CD8-positive, alpha-beta memory T cell (primary cell): ENCODE measurements around the gene HES1. TPM values are rescaled to one million over a fixed set of nuclear protein-coding genes. Genes with fewer than 3 reads are reported as not detected.
A peak's percentile ranks its signal among the peaks of the same experiment; 100 is the strongest.

Experiments used
- CTCF ChIA-PET: fragments of 350-600 bp; sonication (Branson Sonifier 250); formaldehyde crosslinking; loops from one replicate; lab custom pipeline; 2021; ENCODE audit warnings: antibody characterized with exemption; lab: Charles Lee
- POLR2A ChIA-PET: fragments of 350-600 bp; sonication (Branson Sonifier 250); formaldehyde crosslinking; loops from one replicate; lab custom pipeline; 2021; ENCODE audit warnings: antibody characterized with exemption; lab: Charles Lee
- DNase-seq, 5 donors: peaks; one replicate each; pipeline versions ENCODE4 v3.0.0 to v3.0.0-alpha.2; 2020 to 2022; ENCODE audit warnings: mixed read lengths in 1 of 5
- H3K27ac ChIP-seq: one replicate; pipeline ENCODE4 v1.7.0; 2013; ENCODE audit warnings: low read depth, mild to moderate bottlenecking, low read length, moderate library complexity
- H3K27me3 ChIP-seq: 2 replicates; pipeline ENCODE4 v1.7.0; 2013; ENCODE audit warnings: low read length, mild to moderate bottlenecking; ENCODE audit not compliant: insufficient read depth, poor library complexity, severe bottlenecking
- H3K36me3 ChIP-seq: 2 replicates; pipeline ENCODE4 v1.7.0; 2013; ENCODE audit warnings: mild to moderate bottlenecking, low read length, moderate library complexity; ENCODE audit not compliant: insufficient read depth
- H3K4me1 ChIP-seq: 2 replicates; pipeline ENCODE4 v1.7.0; 2013; ENCODE audit warnings: mild to moderate bottlenecking, low read length, moderate library complexity; ENCODE audit not compliant: insufficient read depth
- H3K4me3 ChIP-seq: 2 replicates; pipeline ENCODE4 v1.7.0; 2013; ENCODE audit warnings: mild to moderate bottlenecking, low read length
- H3K9me3 ChIP-seq: 2 replicates; pipeline ENCODE4 v1.7.0; 2013; ENCODE audit warnings: mild to moderate bottlenecking, low read length
- H3K27ac Mint-ChIP-seq, 8 donors: one replicate each; pipeline ENCODE4 v1.8.0; 2020 to 2021; ENCODE audit warnings: mixed read lengths in 8 of 8, mild to moderate bottlenecking in 6 of 8, inconsistent platforms in 3 of 8, moderate library complexity in 3 of 8
- H3K27me3 Mint-ChIP-seq, 2 donors: one replicate each; pipeline ENCODE4 v1.8.0; 2020 to 2021; ENCODE audit warnings: mixed read lengths in 2 of 2, mild to moderate bottlenecking in 1 of 2, moderate library complexity in 1 of 2
- H3K36me3 Mint-ChIP-seq, 3 donors: one replicate each; pipeline ENCODE4 v1.8.0; 2020 to 2021; ENCODE audit warnings: mixed read lengths in 3 of 3, inconsistent platforms in 1 of 3, mild to moderate bottlenecking in 1 of 3
- H3K4me1 Mint-ChIP-seq, 3 donors: one replicate each; pipeline ENCODE4 v1.8.0; 2020 to 2021; ENCODE audit warnings: mixed read lengths in 3 of 3, inconsistent platforms in 1 of 3, mild to moderate bottlenecking in 1 of 3
- H3K4me3 Mint-ChIP-seq, 7 donors: one replicate each; pipeline ENCODE4 v1.8.0; 2020 to 2021; ENCODE audit warnings: mixed read lengths in 7 of 7, mild to moderate bottlenecking in 6 of 7, moderate library complexity in 4 of 7, inconsistent platforms in 2 of 7
- H3K9me3 Mint-ChIP-seq, 5 donors: one replicate each; pipeline ENCODE4 v1.8.0; 2020 to 2022; ENCODE audit warnings: mixed read lengths in 5 of 5, mild to moderate bottlenecking in 3 of 5, moderate library complexity in 2 of 5, inconsistent platforms in 1 of 5
- polyA plus RNA-seq: library from polyadenylated mRNA; unstranded; fragments of 300-500 nt; fragmentation: Illumina TruSeq; gene quantifications from one replicate; pipeline ENCODE4 v1.2.3, GENCODE V29; 2021
- total RNA-seq, 2 experiments: library from RNA; stranded (reverse); gene quantifications; one replicate each; pipeline ENCODE4 v1.2.3, GENCODE V29; 2021

The HES1 gene
- total and polyA plus RNA-seq, 3 experiments from 2014 or later: not detected

- Mint-ChIP-seq H3K36me3 (no peaks in the 10 kb centered on the region), H3K27me3 (peaks cover 8 to 12% of the 10 kb centered on the region in 2 donors), H3K4me3 (no peak overlapping the region), H3K27ac (no peak overlapping the region), H3K9me3 (peaks cover 0 to 2% (median 0%) of the 10 kb centered on the region in 5 donors), H3K4me1 (no peaks in the 10 kb centered on the region)
- DNase-seq: no peak
- Histone ChIP-seq H3K27me3 (no peaks in the 10 kb centered on the region), H3K36me3 (no peaks in the 10 kb centered on the region), H3K27ac (no peak overlapping the region), H3K4me1 (no peaks in the 10 kb centered on the region), H3K9me3 (no peaks in the 10 kb centered on the region), H3K4me3 (no peak overlapping the region)
- ChIA-PET CTCF (no interaction called here), POLR2A (no interaction called here)
These were observed 42.7 kb downstream of the HES1 start for GRCh38 chr3:194178669-194179068.

DNA sequence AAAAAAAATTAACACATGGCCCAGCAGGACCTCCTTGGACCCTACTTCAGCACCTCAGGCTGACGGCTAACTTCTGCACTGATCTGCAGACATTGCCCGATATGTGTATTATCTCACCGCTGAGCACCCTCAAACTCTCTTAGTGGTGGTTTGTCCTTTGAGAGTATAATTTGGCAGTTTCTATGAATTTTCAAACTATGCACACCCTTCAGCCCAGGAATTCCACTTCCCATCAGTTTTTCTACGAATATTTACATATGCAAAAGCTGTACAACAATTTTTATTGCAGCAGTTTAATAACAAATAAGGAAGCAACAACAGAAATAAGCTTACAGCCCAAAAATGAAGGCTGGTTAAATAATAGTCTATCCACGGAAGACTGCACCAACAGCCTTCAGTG, 44.6 kb downstream of the HES1 start:
- H3K4me3 ChIP-seq: no peak overlapping the region
- ChIA-PET POLR2A (no interaction called here), CTCF (no interaction called here)
- no peak overlapping the region for H3K27ac ChIP-seq
- no peaks in the 10 kb centered on the region for H3K36me3 ChIP-seq
- DNase-seq: no peak
- no peaks in the 10 kb centered on the region for H3K27me3 ChIP-seq
- H3K4me1 ChIP-seq: no peaks in the 10 kb centered on the region
- Mint-ChIP-seq H3K36me3 (no peaks in the 10 kb centered on the region), H3K4me1 (no peaks in the 10 kb centered on the region), H3K4me3 (no peak overlapping the region), H3K27ac (no peak overlapping the region), H3K27me3 (peaks cover 6% of the 10 kb centered on the region in 2 donors), H3K9me3 (peaks cover 0 to 2% (median 0%) of the 10 kb centered on the region in 5 donors)
- no peaks in the 10 kb centered on the region for H3K9me3 ChIP-seq

- H3K4me1 ChIP-seq: no peaks in the 10 kb centered on the region
- H3K4me1 Mint-ChIP-seq: no peaks in the 10 kb centered on the region
- no peaks in the 10 kb centered on the region for H3K36me3 ChIP-seq
- no peak overlapping the region for H3K4me3 ChIP-seq
- H3K4me3 Mint-ChIP-seq: no peak overlapping the region
- no peaks in the 10 kb centered on the region for H3K36me3 Mint-ChIP-seq
- H3K27ac Mint-ChIP-seq: no peak overlapping the region
- CTCF ChIA-PET: no interaction called here
- H3K9me3 ChIP-seq: no peaks in the 10 kb centered on the region
- DNase-seq: no peak
- peaks cover 6 to 11% of the 10 kb centered on the region in 2 donors for H3K27me3 Mint-ChIP-seq
- H3K9me3 Mint-ChIP-seq: peaks cover 0 to 2% (median 0%) of the 10 kb centered on the region in 5 donors
- POLR2A ChIA-PET: no interaction called here
- no peaks in the 10 kb centered on the region for H3K27me3 ChIP-seq
- no peak overlapping the region for H3K27ac ChIP-seq
These were observed 45.9 kb downstream of the HES1 start for GRCh38 chr3:194181612-194182529.

DNA sequence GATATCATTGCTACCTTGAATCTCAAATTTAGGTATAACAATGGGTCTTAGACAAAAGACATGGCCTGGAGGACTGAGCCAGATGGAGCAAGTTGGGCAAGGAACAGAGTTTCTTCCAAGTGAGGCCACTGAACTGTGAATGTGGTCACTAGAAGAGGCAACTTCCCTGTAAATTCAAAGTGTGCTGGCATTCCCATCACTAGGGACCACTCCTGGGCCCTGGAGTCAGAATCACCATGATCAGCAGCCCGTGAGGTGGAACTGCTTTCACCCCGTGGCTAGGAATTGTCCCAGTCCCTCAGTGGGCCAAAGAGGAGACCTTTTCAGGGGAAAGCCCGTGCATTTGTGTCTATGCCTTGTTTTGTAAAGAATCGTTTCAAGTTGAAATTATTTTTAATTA, 47.3 kb downstream of the HES1 start:
- CTCF ChIA-PET: no interaction called here

GRCh38 chr3:194184265-194184751, 48.4 kb downstream of the HES1 start:
- DNase-seq: no peak
- Histone ChIP-seq H3K9me3 (no peaks in the 10 kb centered on the region), H3K27ac (no peak overlapping the region), H3K4me1 (no peaks in the 10 kb centered on the region), H3K4me3 (no peak overlapping the region), H3K27me3 (no peaks in the 10 kb centered on the region), H3K36me3 (no peaks in the 10 kb centered on the region)
- Mint-ChIP-seq H3K27ac (peak overlapping the region in 1 of 8 donors; percentile 15), H3K4me1 (no peaks in the 10 kb centered on the region), H3K4me3 (no peak overlapping the region), H3K27me3 (peaks cover 0 to 8% of the 10 kb centered on the region in 2 donors), H3K9me3 (peaks cover 0 to 1% (median 0%) of the 10 kb centered on the region in 5 donors), H3K36me3 (no peaks in the 10 kb centered on the region)
- ChIA-PET CTCF (no interaction called here), POLR2A (no interaction called here)

More for the DNA sequence above, 47.3 kb downstream of the HES1 start:
- H3K4me3 Mint-ChIP-seq: no peak overlapping the region
- peaks cover 0 to 11% of the 10 kb centered on the region in 2 donors for H3K27me3 Mint-ChIP-seq
- H3K36me3 Mint-ChIP-seq: no peaks in the 10 kb centered on the region
- Histone ChIP-seq H3K36me3 (no peaks in the 10 kb centered on the region), H3K4me3 (no peak overlapping the region), H3K9me3 (no peaks in the 10 kb centered on the region), H3K4me1 (no peaks in the 10 kb centered on the region), H3K27me3 (no peaks in the 10 kb centered on the region), H3K27ac (no peak overlapping the region)
- H3K9me3 Mint-ChIP-seq: peaks cover 0 to 1% (median 0%) of the 10 kb centered on the region in 5 donors
- no peaks in the 10 kb centered on the region for H3K4me1 Mint-ChIP-seq
- POLR2A ChIA-PET: no interaction called here
- H3K27ac Mint-ChIP-seq: no peak overlapping the region
- DNase-seq: no peak

DNA sequence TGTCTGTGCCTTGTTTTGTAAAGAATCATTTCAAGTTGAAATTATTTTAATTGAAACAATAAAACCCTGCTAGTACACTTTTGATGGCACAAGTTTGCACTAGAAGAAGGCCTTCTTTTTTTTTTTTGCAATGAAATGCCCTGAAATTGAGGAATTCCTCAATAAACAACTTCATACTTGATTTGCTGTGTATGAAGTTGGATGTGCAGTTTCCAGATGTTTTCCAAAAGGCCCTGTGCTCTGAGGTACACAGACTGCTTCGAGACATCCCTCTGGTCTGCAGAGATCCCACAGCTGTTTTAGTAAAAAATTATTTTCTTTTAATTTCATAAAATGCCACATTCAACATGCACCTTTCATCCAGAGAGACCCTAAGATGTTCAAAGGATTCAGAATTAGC, 48.9 kb downstream of the HES1 start:
- Mint-ChIP-seq H3K4me1 (no peaks in the 10 kb centered on the region), H3K27ac (peak overlapping the region in 1 of 8 donors; percentile 15), H3K9me3 (peaks cover 0 to 1% (median 0%) of the 10 kb centered on the region in 5 donors), H3K36me3 (no peaks in the 10 kb centered on the region), H3K27me3 (peaks cover 0 to 6% of the 10 kb centered on the region in 2 donors), H3K4me3 (no peak overlapping the region)
- Histone ChIP-seq H3K27me3 (no peaks in the 10 kb centered on the region), H3K4me3 (no peak overlapping the region), H3K9me3 (no peaks in the 10 kb centered on the region), H3K4me1 (no peaks in the 10 kb centered on the region), H3K36me3 (no peaks in the 10 kb centered on the region), H3K27ac (no peak overlapping the region)
- DNase-seq: no peak
- ChIA-PET CTCF (no interaction called here), POLR2A (no interaction called here)

- H3K36me3 Mint-ChIP-seq: no peaks in the 10 kb centered on the region
- no peaks in the 10 kb centered on the region for H3K4me1 ChIP-seq
- H3K4me1 Mint-ChIP-seq: no peaks in the 10 kb centered on the region
- no peaks in the 10 kb centered on the region for H3K27me3 ChIP-seq
- ChIA-PET CTCF (no interaction called here), POLR2A (no interaction called here)
- no peak overlapping the region for H3K27ac ChIP-seq
- no peak overlapping the region for H3K27ac Mint-ChIP-seq
- H3K27me3 Mint-ChIP-seq: peaks cover 0 to 6% of the 10 kb centered on the region in 2 donors
- H3K4me3 ChIP-seq: no peak overlapping the region
- peaks cover 0 to 1% (median 0%) of the 10 kb centered on the region in 5 donors for H3K9me3 Mint-ChIP-seq
- H3K4me3 Mint-ChIP-seq: no peak overlapping the region
- no peak for DNase-seq
- no peaks in the 10 kb centered on the region for H3K9me3 ChIP-seq
- no peaks in the 10 kb centered on the region for H3K36me3 ChIP-seq
These were observed 49.3 kb downstream of the HES1 start for GRCh38 chr3:194185221-194185620.

- H3K4me1 ChIP-seq: no peaks in the 10 kb centered on the region
- H3K4me3 Mint-ChIP-seq: no peak overlapping the region
- H3K27ac ChIP-seq: no peak overlapping the region
- no peaks in the 10 kb centered on the region for H3K27me3 ChIP-seq
- DNase-seq: no peak
- H3K27me3 Mint-ChIP-seq: peaks cover 0 to 6% of the 10 kb centered on the region in 2 donors
- ChIA-PET POLR2A (no interaction called here), CTCF (no interaction called here)
- H3K36me3 ChIP-seq: no peaks in the 10 kb centered on the region
- peaks cover 0 to 1% (median 0%) of the 10 kb centered on the region in 5 donors for H3K9me3 Mint-ChIP-seq
- H3K9me3 ChIP-seq: no peaks in the 10 kb centered on the region
- no peak overlapping the region for H3K27ac Mint-ChIP-seq
- no peaks in the 10 kb centered on the region for H3K4me1 Mint-ChIP-seq
- H3K4me3 ChIP-seq: no peak overlapping the region
- H3K36me3 Mint-ChIP-seq: no peaks in the 10 kb centered on the region
These were observed 51.4 kb downstream of the HES1 start for GRCh38 chr3:194187233-194187944.
